NCI-H774 (cell line): ENCODE data around the gene OSER1.
"Not testable (repeated sequence)": the region's sequence is repeated elsewhere in the genome, so short reads cannot be mapped to it uniquely, and the experiment has no call there.

Experiments
- DNase-seq: peaks from one replicate; lab custom pipeline; 2025; lab: John Stamatoyannopoulos, UW

Gene OSER1

GRCh38 chr20:44210406-44211176 lies at the start of gene OSER1:
TSS of gene OSER1 (minus strand) at chr20:44210771. CDS start at chr20:44206957, 3,814 bp downstream.
- DNase-seq, result peak; percentile 94

- DNase-seq, result no peak
These were observed 47.8 kb upstream of the OSER1 start for GRCh38 chr20:44258226-44258890.

- DNase-seq, result no peak
These were observed 46.4 kb upstream of the OSER1 start for GRCh38 chr20:44256961-44257360.

- DNase-seq, result no peak
These were observed 45.4 kb upstream of the OSER1 start for GRCh38 chr20:44255942-44256341.

GRCh38 chr20:44254073-44254472 lies 43.5 kb upstream of the OSER1 start:
- DNase-seq, result no peak

- DNase-seq, result no peak
These were observed 43.0 kb upstream of the OSER1 start for GRCh38 chr20:44253528-44253927.

- no peak for DNase-seq
These were observed 40.7 kb upstream of the OSER1 start for GRCh38 chr20:44251284-44251683.

- DNase-seq, result no peak
These were observed 37.8 kb upstream of the OSER1 start for GRCh38 chr20:44248410-44248759.

- no peak for DNase-seq
These were observed 37.2 kb upstream of the OSER1 start for GRCh38 chr20:44247586-44248409.

- DNase-seq, result no peak
These were observed 36.6 kb upstream of the OSER1 start, which contains the start of gene GDAP1L1 for GRCh38 chr20:44247131-44247571. TSS of gene GDAP1L1 (plus strand) at chr20:44247308. CDS start at chr20:44247335, 27 bp downstream.

GRCh38 chr20:44245977-44246376 lies 35.4 kb upstream of the OSER1 start:
- no peak for DNase-seq

GRCh38 chr20:44241796-44242195 lies 31.2 kb upstream of the OSER1 start:
- no peak for DNase-seq

GRCh38 chr20:44236840-44237239 lies 26.3 kb upstream of the OSER1 start:
- not testable (repeated sequence) for DNase-seq

GRCh38 chr20:44235702-44236101 lies 25.1 kb upstream of the OSER1 start:
- no peak for DNase-seq

GRCh38 chr20:44234566-44235317 lies 24.2 kb upstream of the OSER1 start:
- DNase-seq, result no peak

GRCh38 chr20:44233436-44234016 lies 23.0 kb upstream of the OSER1 start:
- no peak for DNase-seq

GRCh38 chr20:44232469-44232856 lies 21.9 kb upstream of the OSER1 start:
- not testable (repeated sequence) for DNase-seq

GRCh38 chr20:44231713-44232468 lies 21.3 kb upstream of the OSER1 start:
- no peak for DNase-seq

- no peak for DNase-seq
These were observed 20.6 kb upstream of the OSER1 start for GRCh38 chr20:44231193-44231592.

GRCh38 chr20:44228465-44229258 lies 18.1 kb upstream of the OSER1 start:
- no peak for DNase-seq
